Regular cardiac myocyte (primary cell): ENCODE data around the gene TREML1. TPM values are rescaled to one million over a fixed set of nuclear protein-coding genes. Genes with fewer than 3 reads are reported as not detected.

Experiments
- total RNA-seq: library from RNA; depleted of rRNA; stranded (reverse); fragments of >200 nt; gene quantifications from 2 replicates; pipeline ENCODE4 v1.2.3, GENCODE V29; 2014

Gene TREML1
- total RNA-seq, result not detected in 2 replicates

GRCh38 chr6:41153992-41154625 lies at the start of gene TREML1:
Gene TREML1, minus strand, starts transcription at chr6:41154347. Its CDS starts 59 bp downstream, at chr6:41154288.

DNA sequence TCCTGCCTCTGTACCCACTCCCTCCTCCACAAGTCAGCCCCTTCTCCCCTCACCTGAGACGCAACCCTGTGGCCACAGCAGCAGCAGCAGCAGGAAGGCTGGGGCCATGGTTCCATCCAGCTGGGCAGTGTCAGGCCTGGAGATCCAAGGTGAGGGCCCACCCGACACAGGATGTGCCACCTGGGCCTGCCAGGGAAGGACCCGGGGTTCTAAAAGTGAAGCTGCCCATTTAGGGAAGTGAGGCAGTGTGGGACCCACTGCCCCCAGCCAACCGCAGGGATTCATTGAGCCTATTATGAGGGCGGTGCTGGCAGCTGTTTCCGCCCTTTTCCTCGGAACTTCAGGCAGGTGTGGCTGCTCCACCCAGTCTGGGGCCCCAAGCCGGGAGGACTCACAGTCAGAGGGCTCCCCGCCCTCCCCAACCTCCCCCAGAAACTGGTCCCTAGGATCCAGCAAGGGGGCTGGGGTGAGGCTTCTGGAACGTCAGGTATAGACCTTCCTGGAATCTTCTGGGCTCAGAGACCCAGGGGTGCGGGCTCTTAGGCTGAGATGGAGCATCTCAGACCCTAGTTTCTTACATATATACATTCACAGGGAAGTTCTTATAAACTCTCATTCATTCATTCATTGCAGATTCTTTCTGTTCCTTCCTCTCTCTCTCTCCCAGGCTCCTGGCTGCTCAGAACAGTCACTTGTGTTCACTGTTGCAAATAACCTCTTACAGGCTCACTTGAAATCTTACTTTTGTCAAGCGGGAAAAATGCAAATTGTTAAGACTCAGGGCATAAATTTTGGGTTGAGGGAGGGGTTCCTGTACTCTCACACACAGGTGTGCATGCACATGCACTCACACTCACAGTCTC lies 47.0 kb upstream of the TREML1 start, which contains the start of gene TREML2:
Gene TREML2 (minus strand): TSS at position 249 of the 863 bp plus-strand sequence. CDS start 141 bp downstream, at position 108.

GRCh38 chr6:41162687-41163418 lies 8.7 kb upstream of the TREML1 start, which contains the start of gene TREM2:
Gene TREM2, minus strand, starts transcription at chr6:41163116. Its CDS starts 34 bp downstream, at chr6:41163082.

Other genes starting within 250 kb of the TREML1 start
- gene UNC5CL, start 115.1 kb downstream of the TREML1 start, total RNA-seq, result under 0.01 TPM in 1 of 2 replicates, not detected in the other
- not detected in 2 replicates for gene TSPO2, start 111.9 kb downstream of the TREML1 start, total RNA-seq
- not detected in 2 replicates for gene APOBEC2, start 101.1 kb downstream of the TREML1 start, total RNA-seq
- gene OARD1, start 82.0 kb downstream of the TREML1 start, total RNA-seq, result 8.2 and 13.0 TPM in 2 replicates
- gene NFYA, start 81.4 kb downstream of the TREML1 start, total RNA-seq, result 9.3 and 22.6 TPM in 2 replicates
- gene TREM2, start 8.8 kb upstream of the TREML1 start, total RNA-seq, result not detected in 2 replicates
- under 0.01 TPM in 1 of 2 replicates, not detected in the other for gene TREML2, start 46.8 kb upstream of the TREML1 start, total RNA-seq
- gene TREML4, start 74.0 kb upstream of the TREML1 start, total RNA-seq, result not detected in 2 replicates
- 0.19 and 21.7 TPM in 2 replicates for gene TREM1, start 132.3 kb upstream of the TREML1 start, total RNA-seq
- not detected in 2 replicates for gene NCR2, start 181.3 kb upstream of the TREML1 start, total RNA-seq